ENCODE data around the gene DNAAF9.

DNA sequence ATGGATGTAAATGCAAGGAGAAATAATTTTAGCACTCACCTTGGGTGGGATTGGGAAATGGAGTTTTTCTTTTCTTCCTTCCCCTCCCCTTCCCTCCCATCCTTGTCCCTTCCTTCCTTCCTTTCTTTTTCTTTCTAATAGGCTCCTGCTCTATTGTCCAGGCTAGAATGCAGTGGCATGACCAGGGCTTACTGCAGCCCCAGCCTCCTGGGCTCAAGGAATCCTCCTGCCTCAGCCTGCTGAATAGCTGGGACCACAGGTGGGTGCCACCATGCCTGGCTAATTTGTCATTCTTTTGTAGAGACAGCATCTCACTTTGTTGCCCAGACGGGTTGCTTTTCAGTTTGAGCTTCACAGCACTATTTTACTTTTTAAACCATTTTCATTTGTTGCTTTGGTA, 41.9 kb upstream of the DNAAF9 start:
- TF ChIP-seq POLR2A (IDR thresholded peaks at IDR 0.05) (no peak), EP300 (IDR thresholded peaks at IDR 0.05) (no peak)
- TF ChIP-seq, protein P1, sequence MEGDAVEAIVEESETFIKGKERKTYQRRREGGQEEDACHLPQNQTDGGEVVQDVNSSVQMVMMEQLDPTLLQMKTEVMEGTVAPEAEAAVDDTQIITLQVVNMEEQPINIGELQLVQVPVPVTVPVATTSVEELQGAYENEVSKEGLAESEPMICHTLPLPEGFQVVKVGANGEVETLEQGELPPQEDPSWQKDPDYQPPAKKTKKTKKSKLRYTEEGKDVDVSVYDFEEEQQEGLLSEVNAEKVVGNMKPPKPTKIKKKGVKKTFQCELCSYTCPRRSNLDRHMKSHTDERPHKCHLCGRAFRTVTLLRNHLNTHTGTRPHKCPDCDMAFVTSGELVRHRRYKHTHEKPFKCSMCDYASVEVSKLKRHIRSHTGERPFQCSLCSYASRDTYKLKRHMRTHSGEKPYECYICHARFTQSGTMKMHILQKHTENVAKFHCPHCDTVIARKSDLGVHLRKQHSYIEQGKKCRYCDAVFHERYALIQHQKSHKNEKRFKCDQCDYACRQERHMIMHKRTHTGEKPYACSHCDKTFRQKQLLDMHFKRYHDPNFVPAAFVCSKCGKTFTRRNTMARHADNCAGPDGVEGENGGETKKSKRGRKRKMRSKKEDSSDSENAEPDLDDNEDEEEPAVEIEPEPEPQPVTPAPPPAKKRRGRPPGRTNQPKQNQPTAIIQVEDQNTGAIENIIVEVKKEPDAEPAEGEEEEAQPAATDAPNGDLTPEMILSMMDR (IDR thresholded peaks at IDR 0.05): no peak
